ENCODE measurements around the gene ZSCAN5A.

DNA sequence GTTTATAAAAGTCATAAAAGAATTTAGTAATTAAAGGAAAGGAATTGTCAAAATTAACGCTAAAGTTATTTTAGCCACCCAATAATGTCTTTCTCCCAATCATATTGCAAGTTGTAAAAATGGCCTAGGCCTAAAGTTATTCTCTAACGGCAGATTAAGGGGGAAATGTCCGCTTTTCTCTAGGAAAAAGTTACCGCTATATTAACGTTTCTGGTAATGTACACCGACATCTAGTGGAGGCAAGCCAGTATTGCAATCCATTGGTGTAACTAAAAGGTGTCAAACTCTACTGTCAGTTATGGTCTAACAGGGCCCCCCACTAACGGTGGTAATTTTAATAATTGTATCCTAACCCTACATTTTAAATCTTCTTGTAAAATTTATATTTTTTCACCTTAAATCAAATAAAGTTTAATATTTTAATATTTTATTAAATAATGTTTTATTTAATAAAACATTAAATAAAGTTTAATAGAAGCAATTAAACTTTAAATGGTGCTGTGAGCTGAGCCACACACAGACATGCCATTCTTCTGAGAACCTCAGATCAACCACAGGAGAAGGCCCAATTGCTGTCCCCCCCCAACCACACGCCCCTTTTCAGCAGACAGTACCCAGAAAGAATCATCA lies 35.9 kb upstream of the ZSCAN5A start:
- peak; percentile 59 to 86 (median 77) for TF ChIP-seq CTCF (IDR thresholded peaks at IDR 0.05 in 4 of 5, conservative IDR thresholded peaks at IDR 0.05 in 1 of 5)
- no peak for TF ChIP-seq POLR2A (IDR thresholded peaks at IDR 0.05)
